ENCODE data around the gene TBC1D22A. TPM values are rescaled to one million over a fixed set of nuclear protein-coding genes. Genes with fewer than 3 reads are reported as not detected.

TBC1D22A gene
- total RNA-seq, 4 donors from 2014 or later = 42.6 to 70.4 (median 55.1) TPM

GRCh38 chr22:47146391-47146790 lies 383.9 kb downstream of the TBC1D22A start:
- H3K9me3 ChIP-seq = no peaks in the 10 kb centered on the region
- no peak for TF ChIP-seq CTCF (IDR thresholded peaks at IDR 0.05)
- no peak for TF ChIP-seq POLR2A (IDR thresholded peaks at IDR 0.05)
- H3K4me3 ChIP-seq = no peak overlapping the region
- H3K36me3 ChIP-seq = no peaks in the 10 kb centered on the region
- DNase-seq = no peak
- no peak overlapping the region for H3K27ac ChIP-seq
- no peaks in the 10 kb centered on the region for H3K27me3 ChIP-seq
- H3K4me1 ChIP-seq = no peaks in the 10 kb centered on the region

GRCh38 chr22:47146941-47147340 lies 384.5 kb downstream of the TBC1D22A start:
- Histone ChIP-seq H3K27ac (no peak overlapping the region), H3K4me1 (no peaks in the 10 kb centered on the region), H3K4me3 (no peak overlapping the region), H3K36me3 (no peaks in the 10 kb centered on the region), H3K9me3 (no peaks in the 10 kb centered on the region), H3K27me3 (no peaks in the 10 kb centered on the region)
- no peak for DNase-seq
- TF ChIP-seq POLR2A (IDR thresholded peaks at IDR 0.05) (no peak), CTCF (IDR thresholded peaks at IDR 0.05) (no peak)

- DNase-seq = no peak
- no peak overlapping the region for H3K4me3 ChIP-seq
- H3K4me1 ChIP-seq = no peaks in the 10 kb centered on the region
- no peak overlapping the region for H3K27ac ChIP-seq
- TF ChIP-seq POLR2A (IDR thresholded peaks at IDR 0.05) (no peak), CTCF (IDR thresholded peaks at IDR 0.05) (no peak)
- no peaks in the 10 kb centered on the region for H3K27me3 ChIP-seq
- no peaks in the 10 kb centered on the region for H3K36me3 ChIP-seq
- H3K9me3 ChIP-seq = no peaks in the 10 kb centered on the region
Observed at GRCh38 chr22:47147572-47147971, 385.1 kb downstream of the TBC1D22A start.

GRCh38 chr22:47148510-47148909 lies 386.1 kb downstream of the TBC1D22A start:
- Histone ChIP-seq H3K9me3 (no peaks in the 10 kb centered on the region), H3K4me3 (no peak overlapping the region), H3K4me1 (no peaks in the 10 kb centered on the region), H3K36me3 (no peaks in the 10 kb centered on the region), H3K27ac (no peak overlapping the region), H3K27me3 (no peaks in the 10 kb centered on the region)
- no peak for DNase-seq
- TF ChIP-seq CTCF (IDR thresholded peaks at IDR 0.05) (no peak), POLR2A (IDR thresholded peaks at IDR 0.05) (no peak)

- Histone ChIP-seq H3K27ac (no peak overlapping the region), H3K27me3 (no peaks in the 10 kb centered on the region), H3K4me3 (no peak overlapping the region), H3K9me3 (no peaks in the 10 kb centered on the region), H3K4me1 (no peaks in the 10 kb centered on the region), H3K36me3 (no peaks in the 10 kb centered on the region)
- no peak for DNase-seq
- TF ChIP-seq CTCF (IDR thresholded peaks at IDR 0.05) = no peak
- no peak for TF ChIP-seq POLR2A (IDR thresholded peaks at IDR 0.05)
Observed at GRCh38 chr22:47148956-47149728, 386.7 kb downstream of the TBC1D22A start.

Measured in Peyer's patch (tissue), 4 donors.